C4-2B (cell line): ENCODE results near the gene LRBA.

Experiments used
- H3K27ac ChIP-seq: fragments of 450-650 bp; 2 replicates; pipeline ENCODE4 v1.5.1; 2017
- ZFX ChIP-seq: fragments of 450-650 bp; IDR thresholded peaks from 2 replicates; pipeline ENCODE4 v1.6.1; 2017
- TF ChIP-seq, protein P1 (sequence below): fragments of 450-650 bp; conservative IDR thresholded peaks from 2 replicates; pipeline ENCODE4 v1.5.1; 2017; ENCODE audit warnings: mild to moderate bottlenecking

Gene LRBA

DNA sequence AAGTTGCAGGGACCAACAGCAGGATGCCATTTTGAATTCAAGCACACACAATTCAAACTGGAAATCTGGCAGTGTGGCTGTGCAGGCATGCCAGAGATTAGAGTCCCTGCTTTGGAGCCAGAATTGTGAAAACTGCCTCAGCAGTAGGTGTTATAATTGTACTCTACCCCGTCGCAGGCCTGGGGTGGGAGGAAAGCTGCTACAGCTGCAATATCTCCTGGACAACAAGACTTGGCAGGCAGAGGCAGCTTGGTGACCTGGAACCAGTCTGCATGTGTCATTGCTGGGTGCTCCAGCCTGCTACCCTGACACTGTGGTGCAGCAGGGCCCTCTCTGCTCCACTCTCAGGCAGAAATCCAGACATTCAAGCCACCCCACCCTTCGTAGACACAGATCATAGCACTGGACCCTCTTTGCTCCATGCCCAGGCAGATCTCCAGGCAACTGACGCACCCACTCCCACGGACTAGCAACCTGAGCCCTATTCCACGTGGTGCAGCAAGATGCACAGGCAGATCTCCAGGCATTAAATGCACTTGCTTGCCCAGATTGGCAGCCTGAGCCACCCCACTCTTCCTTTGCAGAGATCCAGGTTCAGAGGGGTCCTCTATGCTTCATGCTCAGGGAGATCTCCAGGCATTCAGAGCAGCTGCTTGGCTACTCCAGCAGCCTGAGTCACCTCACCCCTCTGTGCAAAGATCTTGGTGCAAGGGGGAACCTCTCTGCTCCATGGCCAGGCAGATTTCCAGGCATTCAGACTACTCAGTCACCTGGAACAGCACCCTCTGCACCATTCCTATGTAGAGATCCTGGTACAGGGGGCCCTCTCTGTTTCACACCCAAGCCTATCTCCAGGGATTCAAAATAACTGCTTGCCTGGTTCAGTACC, 140.5 kb downstream of the LRBA start:
- H3K27ac ChIP-seq, result peak overlapping the region; percentile 5; the same call in 1 of the 2 replicates
- TF ChIP-seq, protein P1, sequence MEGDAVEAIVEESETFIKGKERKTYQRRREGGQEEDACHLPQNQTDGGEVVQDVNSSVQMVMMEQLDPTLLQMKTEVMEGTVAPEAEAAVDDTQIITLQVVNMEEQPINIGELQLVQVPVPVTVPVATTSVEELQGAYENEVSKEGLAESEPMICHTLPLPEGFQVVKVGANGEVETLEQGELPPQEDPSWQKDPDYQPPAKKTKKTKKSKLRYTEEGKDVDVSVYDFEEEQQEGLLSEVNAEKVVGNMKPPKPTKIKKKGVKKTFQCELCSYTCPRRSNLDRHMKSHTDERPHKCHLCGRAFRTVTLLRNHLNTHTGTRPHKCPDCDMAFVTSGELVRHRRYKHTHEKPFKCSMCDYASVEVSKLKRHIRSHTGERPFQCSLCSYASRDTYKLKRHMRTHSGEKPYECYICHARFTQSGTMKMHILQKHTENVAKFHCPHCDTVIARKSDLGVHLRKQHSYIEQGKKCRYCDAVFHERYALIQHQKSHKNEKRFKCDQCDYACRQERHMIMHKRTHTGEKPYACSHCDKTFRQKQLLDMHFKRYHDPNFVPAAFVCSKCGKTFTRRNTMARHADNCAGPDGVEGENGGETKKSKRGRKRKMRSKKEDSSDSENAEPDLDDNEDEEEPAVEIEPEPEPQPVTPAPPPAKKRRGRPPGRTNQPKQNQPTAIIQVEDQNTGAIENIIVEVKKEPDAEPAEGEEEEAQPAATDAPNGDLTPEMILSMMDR, result no peak
- TF ChIP-seq ZFX, result no peak

DNA sequence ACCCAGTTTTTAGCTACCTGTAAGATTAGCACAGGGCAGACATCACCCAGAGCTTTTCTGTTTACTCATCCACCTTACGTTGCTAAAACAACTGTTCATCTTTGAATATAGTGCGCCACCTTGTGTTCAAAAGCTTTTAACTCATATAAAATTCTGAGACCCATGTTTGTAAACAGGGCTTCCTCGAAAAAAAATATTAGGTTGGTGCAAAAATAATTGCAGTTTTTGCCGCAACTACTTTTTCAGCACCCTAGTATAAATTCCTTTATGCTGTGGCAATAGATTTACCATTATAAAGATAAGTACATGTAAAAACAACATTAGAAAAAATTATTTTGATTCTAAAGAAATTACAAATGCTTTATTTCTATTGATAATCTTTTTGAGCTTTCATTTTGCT, 147.9 kb downstream of the LRBA start:
- TF ChIP-seq, protein P1, result peak; percentile 75
- no peak for TF ChIP-seq ZFX
- no peak overlapping the region for H3K27ac ChIP-seq

DNA sequence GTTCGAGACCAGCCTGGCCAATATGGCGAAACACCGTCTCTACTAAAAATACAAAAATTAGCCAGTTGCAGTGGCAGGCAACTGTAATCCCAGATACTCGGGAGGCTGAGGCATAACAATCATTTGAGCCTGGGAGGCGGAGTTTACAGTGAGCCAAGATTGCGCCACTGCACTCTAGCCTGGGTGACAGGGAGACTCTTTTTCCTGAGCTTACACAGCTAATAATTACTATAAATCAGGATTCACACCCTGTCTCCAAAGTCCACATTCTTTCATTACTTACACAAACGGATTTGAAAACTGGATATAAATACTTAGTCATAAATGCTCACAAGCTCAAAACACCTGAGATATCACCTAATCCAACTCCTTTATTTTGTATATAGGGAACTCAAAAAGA, 151.6 kb downstream of the LRBA start:
- no peak for TF ChIP-seq ZFX
- TF ChIP-seq, protein P1, result no peak
- no peak overlapping the region for H3K27ac ChIP-seq

DNA sequence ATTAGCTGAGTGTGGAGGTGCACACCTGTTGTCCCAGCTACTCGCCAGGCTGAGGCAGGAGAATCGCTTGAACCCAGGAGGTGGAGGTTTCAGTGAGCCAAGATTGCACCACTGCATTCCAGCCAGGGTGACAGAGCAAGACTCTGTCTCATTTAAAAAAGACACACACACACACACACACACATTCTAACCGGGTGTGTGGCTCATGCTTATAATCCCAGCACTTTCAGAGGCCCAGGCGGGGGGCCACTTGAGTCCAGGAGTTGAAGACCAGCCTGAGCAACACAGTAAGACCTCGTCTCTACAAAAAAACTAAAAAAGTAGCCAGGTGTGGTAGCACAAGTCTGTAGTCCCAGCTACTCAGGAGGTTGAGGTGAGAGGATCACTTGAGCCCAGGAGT, 152.3 kb downstream of the LRBA start:
- TF ChIP-seq, protein P1, result no peak
- no peak for TF ChIP-seq ZFX
- no peak overlapping the region for H3K27ac ChIP-seq

DNA sequence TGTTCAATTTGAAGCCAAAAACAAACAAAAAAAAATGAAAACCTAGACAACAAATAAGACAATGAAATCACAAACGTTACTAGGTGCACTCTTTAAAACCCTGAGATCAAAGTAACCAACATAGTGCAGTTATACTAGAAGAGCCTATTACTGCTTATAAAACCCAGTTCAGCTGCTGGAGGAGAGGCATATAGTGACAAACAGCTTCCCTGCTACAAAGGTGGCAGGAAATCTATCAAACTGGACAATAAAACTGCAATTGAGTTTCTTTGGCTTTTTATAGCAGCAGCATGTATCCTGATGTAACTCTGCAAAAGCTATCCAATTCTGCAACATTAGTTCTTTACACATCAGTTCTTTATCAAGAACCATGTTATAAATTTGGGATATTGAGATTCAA, 155.6 kb downstream of the LRBA start:
- TF ChIP-seq, protein P1, result no peak
- TF ChIP-seq ZFX, result no peak
- no peak overlapping the region for H3K27ac ChIP-seq

DNA sequence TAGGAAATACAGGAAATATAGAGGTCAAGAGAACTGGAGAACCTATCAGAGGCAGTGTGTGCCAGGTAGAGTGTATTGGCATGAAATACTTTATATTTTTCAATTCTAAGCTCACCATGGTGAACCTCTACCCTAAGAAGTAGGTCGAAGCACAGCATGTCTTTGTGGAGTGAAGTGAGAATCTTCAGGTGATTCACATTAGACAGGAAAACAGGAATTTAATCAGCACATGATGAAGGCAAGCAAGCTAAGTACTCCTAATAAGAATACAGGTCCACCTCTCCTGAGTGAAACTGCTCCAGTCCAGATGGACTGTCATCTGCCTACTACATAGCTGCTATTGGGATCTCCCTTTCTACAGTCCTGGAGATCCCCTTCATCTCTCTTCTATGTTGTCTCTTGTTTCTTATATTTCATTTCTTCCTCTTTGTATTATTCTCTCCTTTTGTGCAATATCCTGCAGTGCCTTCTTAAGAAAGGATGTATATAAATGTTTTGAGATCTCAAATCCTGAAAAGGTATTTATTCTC, 159.0 kb downstream of the LRBA start:
- TF ChIP-seq ZFX, result no peak
- H3K27ac ChIP-seq, result no peak overlapping the region

DNA sequence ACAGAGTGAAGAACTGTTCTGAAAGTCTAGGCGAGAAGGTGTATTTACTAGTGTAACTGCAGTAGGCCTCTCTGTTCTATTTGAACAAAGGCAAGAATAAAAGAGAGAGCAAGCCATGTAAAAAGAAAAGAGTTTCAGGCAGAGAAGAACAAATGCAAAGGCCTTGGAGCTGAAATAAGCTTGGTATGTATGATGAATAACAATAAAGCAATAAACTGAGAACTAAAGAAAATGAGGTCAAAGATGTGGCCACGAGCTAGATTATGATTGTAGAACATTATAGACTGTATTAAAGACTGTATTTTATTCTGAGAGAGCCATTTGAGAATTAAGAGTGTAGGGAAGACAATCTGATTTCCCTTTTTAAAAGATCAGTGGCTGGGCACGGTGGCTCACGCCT, 160.5 kb downstream of the LRBA start:
- no peak for TF ChIP-seq ZFX
- H3K27ac ChIP-seq, result no peak overlapping the region

DNA sequence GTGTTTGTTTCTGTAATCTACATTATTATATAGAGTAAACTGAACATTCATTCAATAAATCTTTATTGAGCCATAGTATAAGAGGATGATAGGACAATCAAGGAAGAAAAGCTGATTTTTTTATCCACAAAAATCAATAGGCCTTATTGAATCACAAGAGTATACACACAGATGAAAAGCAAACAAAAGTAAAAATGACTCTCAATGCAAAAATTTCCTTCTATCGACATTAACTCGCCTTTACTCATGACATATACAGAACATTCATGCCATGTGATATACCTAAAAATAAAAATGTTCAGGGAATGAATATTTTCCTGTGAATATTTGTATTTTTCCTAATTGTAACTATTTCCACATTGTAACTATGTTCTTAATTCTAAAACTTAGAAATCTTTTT, 161.2 kb downstream of the LRBA start:
- H3K27ac ChIP-seq, result no peak overlapping the region
- TF ChIP-seq ZFX, result no peak

DNA sequence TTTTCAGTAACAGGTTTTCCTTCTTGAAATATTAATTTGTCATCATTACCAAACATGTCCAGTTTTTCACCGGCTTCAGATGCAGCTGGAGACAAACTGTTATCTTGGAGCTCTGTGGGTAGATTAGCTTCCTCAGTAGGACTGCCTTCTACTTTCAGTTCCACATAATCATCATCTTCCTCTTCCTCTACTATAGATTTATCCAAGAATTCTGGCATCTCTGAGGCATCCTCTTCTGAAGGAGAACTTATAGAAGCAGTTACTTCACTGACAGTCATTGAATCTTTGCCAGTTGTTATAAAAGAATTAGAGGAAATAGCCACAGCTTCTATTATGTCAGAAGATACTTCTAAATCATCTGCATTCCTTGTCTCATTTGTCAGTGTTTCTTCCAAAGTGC, 162.9 kb downstream of the LRBA start:
- no peak overlapping the region for H3K27ac ChIP-seq
- TF ChIP-seq, protein P1, result no peak
- no peak for TF ChIP-seq ZFX
